Measurements from ENCODE around the gene GRID2.

Gene GRID2

GRCh38 chr4:92962831-92963230 lies 659.1 kb downstream of the GRID2 start:
- Histone ChIP-seq H3K23ac (ENCODE audit: low read length) (no peak overlapping the region), H2BK12ac (ENCODE audit: low read length) (no peak overlapping the region), H3K4ac (ENCODE audit: low read depth, low read length) (no peak overlapping the region), H4K91ac (ENCODE audit: low read depth, low read length) (no peak overlapping the region), H3K18ac (ENCODE audit: low read length) (no peak overlapping the region), H3K79me2 (ENCODE audit: control insufficient read depth, insufficient read depth, low read length, poor library complexity) (no peaks in the 10 kb centered on the region), H3K27ac (ENCODE audit: low read depth, low read length) (no peak overlapping the region), H3K9me3 (ENCODE audit: insufficient read depth, low read depth, low read length) (no peaks in the 10 kb centered on the region), H3K4me3 (ENCODE audit: low read depth, low read length) (no peak overlapping the region), H2AK5ac (ENCODE audit: low read length) (no peak overlapping the region), H3K14ac (ENCODE audit: low read length) (no peak overlapping the region), H3K9ac (ENCODE audit: low read length) (no peak overlapping the region), H4K8ac (ENCODE audit: low read depth, low read length) (no peak overlapping the region), H2AFZ (ENCODE audit: insufficient read depth, low read length, poor library complexity) (no peak overlapping the region), H3K4me1 (ENCODE audit: control insufficient read depth in 1 of 2, insufficient read depth in 2 of 2, low read length in 2 of 2) (no peaks in the 10 kb centered on the region), H4K12ac (ENCODE audit: low read depth, low read length) (no peak overlapping the region), H3K36me3 (ENCODE audit: control insufficient read depth in 1 of 2, insufficient read depth in 2 of 2, low read length in 2 of 2) (no peaks in the 10 kb centered on the region), H3K4me2 (ENCODE audit: low read length) (no peak overlapping the region), H3K79me1 (ENCODE audit: low read length) (no peaks in the 10 kb centered on the region), H2BK5ac (ENCODE audit: low read depth, low read length, poor library complexity) (no peak overlapping the region), H3K27me3 (ENCODE audit: insufficient read depth, low read length) (no peaks in the 10 kb centered on the region), H2BK120ac (ENCODE audit: insufficient read depth, low read length, poor library complexity) (no peak overlapping the region)
- WGBS (ENCODE audit: extremely low coverage, insufficient coverage, insufficient read length), result no CpG with 5 or more reads among the region's 2 CpGs
- DNase-seq, result no peak

- H3K18ac ChIP-seq (ENCODE audit: low read length), result no peak overlapping the region
Observed at GRCh38 chr4:92968556-92968955, 664.8 kb downstream of the GRID2 start.

GRCh38 chr4:92968996-92969395 lies 665.2 kb downstream of the GRID2 start:
- Histone ChIP-seq H3K4me2 (ENCODE audit: low read length) (no peak overlapping the region), H3K23ac (ENCODE audit: low read length) (no peak overlapping the region), H3K27me3 (ENCODE audit: insufficient read depth, low read length) (no peaks in the 10 kb centered on the region), H4K8ac (ENCODE audit: low read depth, low read length) (no peak overlapping the region), H3K79me1 (ENCODE audit: low read length) (no peaks in the 10 kb centered on the region), H3K4me3 (ENCODE audit: low read depth, low read length) (no peak overlapping the region), H3K9me3 (ENCODE audit: insufficient read depth, low read depth, low read length) (no peaks in the 10 kb centered on the region), H4K12ac (ENCODE audit: low read depth, low read length) (no peak overlapping the region), H2AK5ac (ENCODE audit: low read length) (no peak overlapping the region), H3K4ac (ENCODE audit: low read depth, low read length) (no peak overlapping the region), H2AFZ (ENCODE audit: insufficient read depth, low read length, poor library complexity) (no peak overlapping the region), H2BK12ac (ENCODE audit: low read length) (no peak overlapping the region), H3K9ac (ENCODE audit: low read length) (no peak overlapping the region), H3K27ac (ENCODE audit: low read depth, low read length) (no peak overlapping the region), H3K18ac (ENCODE audit: low read length) (no peak overlapping the region), H3K79me2 (ENCODE audit: control insufficient read depth, insufficient read depth, low read length, poor library complexity) (no peaks in the 10 kb centered on the region), H3K36me3 (ENCODE audit: control insufficient read depth in 1 of 2, insufficient read depth in 2 of 2, low read length in 2 of 2) (no peaks in the 10 kb centered on the region), H3K14ac (ENCODE audit: low read length) (no peak overlapping the region), H2BK5ac (ENCODE audit: low read depth, low read length, poor library complexity) (no peak overlapping the region), H2BK120ac (ENCODE audit: insufficient read depth, low read length, poor library complexity) (no peak overlapping the region), H4K91ac (ENCODE audit: low read depth, low read length) (no peak overlapping the region), H3K4me1 (ENCODE audit: control insufficient read depth in 1 of 2, insufficient read depth in 2 of 2, low read length in 2 of 2) (no peaks in the 10 kb centered on the region)
- no CpG with 5 or more reads among the region's 1 CpG for WGBS (ENCODE audit: extremely low coverage, insufficient coverage, insufficient read length)
- no peak for DNase-seq

More at GRCh38 chr4:92968556-92968955, 664.8 kb downstream of the GRID2 start:
- Histone ChIP-seq H3K4me2 (ENCODE audit: low read length) (no peak overlapping the region), H3K9ac (ENCODE audit: low read length) (no peak overlapping the region), H3K4me1 (ENCODE audit: control insufficient read depth in 1 of 2, insufficient read depth in 2 of 2, low read length in 2 of 2) (no peaks in the 10 kb centered on the region), H4K8ac (ENCODE audit: low read depth, low read length) (no peak overlapping the region), H4K12ac (ENCODE audit: low read depth, low read length) (no peak overlapping the region), H3K27ac (ENCODE audit: low read depth, low read length) (no peak overlapping the region), H2BK120ac (ENCODE audit: insufficient read depth, low read length, poor library complexity) (no peak overlapping the region), H3K23ac (ENCODE audit: low read length) (no peak overlapping the region), H2BK5ac (ENCODE audit: low read depth, low read length, poor library complexity) (no peak overlapping the region), H4K91ac (ENCODE audit: low read depth, low read length) (no peak overlapping the region), H3K27me3 (ENCODE audit: insufficient read depth, low read length) (no peaks in the 10 kb centered on the region), H3K79me1 (ENCODE audit: low read length) (no peaks in the 10 kb centered on the region), H3K4ac (ENCODE audit: low read depth, low read length) (no peak overlapping the region), H3K9me3 (ENCODE audit: insufficient read depth, low read depth, low read length) (no peaks in the 10 kb centered on the region), H3K79me2 (ENCODE audit: control insufficient read depth, insufficient read depth, low read length, poor library complexity) (no peaks in the 10 kb centered on the region), H3K4me3 (ENCODE audit: low read depth, low read length) (no peak overlapping the region), H2AK5ac (ENCODE audit: low read length) (no peak overlapping the region), H2AFZ (ENCODE audit: insufficient read depth, low read length, poor library complexity) (no peak overlapping the region), H2BK12ac (ENCODE audit: low read length) (no peak overlapping the region), H3K14ac (ENCODE audit: low read length) (no peak overlapping the region), H3K36me3 (ENCODE audit: control insufficient read depth in 1 of 2, insufficient read depth in 2 of 2, low read length in 2 of 2) (no peaks in the 10 kb centered on the region)
- WGBS (ENCODE audit: extremely low coverage, insufficient coverage, insufficient read length), result no CpG with 5 or more reads among the region's 1 CpG
- DNase-seq, result no peak

GRCh38 chr4:92969650-92970379 lies 666.0 kb downstream of the GRID2 start:
- Histone ChIP-seq H3K18ac (ENCODE audit: low read length) (no peak overlapping the region), H3K4me3 (ENCODE audit: low read depth, low read length) (no peak overlapping the region), H2BK12ac (ENCODE audit: low read length) (no peak overlapping the region), H2AFZ (ENCODE audit: insufficient read depth, low read length, poor library complexity) (no peak overlapping the region), H4K8ac (ENCODE audit: low read depth, low read length) (no peak overlapping the region), H3K4ac (ENCODE audit: low read depth, low read length) (no peak overlapping the region), H3K4me2 (ENCODE audit: low read length) (no peak overlapping the region), H4K91ac (ENCODE audit: low read depth, low read length) (no peak overlapping the region), H3K27ac (ENCODE audit: low read depth, low read length) (no peak overlapping the region), H3K36me3 (ENCODE audit: control insufficient read depth in 1 of 2, insufficient read depth in 2 of 2, low read length in 2 of 2) (no peaks in the 10 kb centered on the region), H3K23ac (ENCODE audit: low read length) (no peak overlapping the region), H3K9ac (ENCODE audit: low read length) (no peak overlapping the region), H3K4me1 (ENCODE audit: control insufficient read depth in 1 of 2, insufficient read depth in 2 of 2, low read length in 2 of 2) (no peaks in the 10 kb centered on the region), H3K79me1 (ENCODE audit: low read length) (no peaks in the 10 kb centered on the region), H3K27me3 (ENCODE audit: insufficient read depth, low read length) (no peaks in the 10 kb centered on the region), H3K14ac (ENCODE audit: low read length) (no peak overlapping the region), H2BK5ac (ENCODE audit: low read depth, low read length, poor library complexity) (no peak overlapping the region), H3K79me2 (ENCODE audit: control insufficient read depth, insufficient read depth, low read length, poor library complexity) (no peaks in the 10 kb centered on the region), H2BK120ac (ENCODE audit: insufficient read depth, low read length, poor library complexity) (no peak overlapping the region), H3K9me3 (ENCODE audit: insufficient read depth, low read depth, low read length) (no peaks in the 10 kb centered on the region), H4K12ac (ENCODE audit: low read depth, low read length) (no peak overlapping the region), H2AK5ac (ENCODE audit: low read length) (no peak overlapping the region)
- peak; percentile 49 to 93 for DNase-seq
- no CpG with 5 or more reads among the region's 4 CpGs for WGBS (ENCODE audit: extremely low coverage, insufficient coverage, insufficient read length)

Measured in trophoblast cell (in vitro differentiated cells and primary cell).